ENCODE results near the gene TNFRSF11A.

GRCh38 chr18:62301322-62301721 lies 23.8 kb upstream of the TNFRSF11A start:
- TF ChIP-seq EZH2 (IDR thresholded peaks at IDR 0.05) (no peak), POLR2AphosphoS5 (IDR thresholded peaks at IDR 0.05; ENCODE audit: borderline replicate concordance, low read depth, low read length) (no peak), FOXP2 (optimal IDR thresholded peaks at IDR 0.05; ENCODE audit: control extremely low read depth, extremely low read length, insufficient read depth) (no peak)
